Fibroblast of mammary gland (primary cell): ENCODE measurements around the gene SEC14L1.
"Not testable (repeated sequence)": the region's sequence is repeated elsewhere in the genome, so short reads cannot be mapped to it uniquely, and the experiment has no call there.

Source experiments
- DNase-seq: peaks from one replicate; pipeline ENCODE4 v3.0.0-alpha.2; 2010; ENCODE audit warnings: low read depth
- H3K4me3 ChIP-seq: 2 replicates; pipeline ENCODE4 v1.5.1; 2011; ENCODE audit warnings: low read depth, mild to moderate bottlenecking, low read length, moderate library complexity; ENCODE audit not compliant: control insufficient read depth
- TF ChIP-seq, protein P1 (sequence below): conservative IDR thresholded peaks from 2 replicates; pipeline ENCODE4 v1.5.1; 2011; ENCODE audit warnings: low read depth, low read length, inconsistent platforms; ENCODE audit not compliant: control insufficient read depth, insufficient read depth

SEC14L1 gene

DNA sequence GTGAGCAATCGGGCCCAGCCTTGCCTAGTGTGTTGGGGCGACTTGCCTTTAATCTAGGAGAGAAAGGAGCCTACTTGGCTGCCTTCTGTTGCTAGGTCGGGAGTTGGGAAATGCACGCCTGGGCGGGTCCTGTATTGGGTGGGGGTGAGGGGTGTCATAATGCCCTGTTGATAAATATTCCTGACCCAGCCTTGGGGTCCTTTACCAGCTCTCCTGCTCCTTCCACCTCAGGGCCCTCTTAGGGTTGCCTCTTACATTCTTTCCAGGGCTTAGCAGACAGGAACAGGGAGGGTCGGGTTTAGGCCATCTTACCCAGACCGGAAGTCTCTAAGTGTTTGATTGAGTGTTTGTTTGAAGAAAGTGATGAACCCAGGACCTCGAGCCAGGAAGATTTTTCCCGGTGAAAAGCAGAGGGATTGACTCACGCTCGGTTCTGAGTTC, 112.9 kb downstream of the SEC14L1 start:
- H3K4me3 ChIP-seq: no peak overlapping the region
- peak; percentile 23 for DNase-seq
- TF ChIP-seq, protein P1, sequence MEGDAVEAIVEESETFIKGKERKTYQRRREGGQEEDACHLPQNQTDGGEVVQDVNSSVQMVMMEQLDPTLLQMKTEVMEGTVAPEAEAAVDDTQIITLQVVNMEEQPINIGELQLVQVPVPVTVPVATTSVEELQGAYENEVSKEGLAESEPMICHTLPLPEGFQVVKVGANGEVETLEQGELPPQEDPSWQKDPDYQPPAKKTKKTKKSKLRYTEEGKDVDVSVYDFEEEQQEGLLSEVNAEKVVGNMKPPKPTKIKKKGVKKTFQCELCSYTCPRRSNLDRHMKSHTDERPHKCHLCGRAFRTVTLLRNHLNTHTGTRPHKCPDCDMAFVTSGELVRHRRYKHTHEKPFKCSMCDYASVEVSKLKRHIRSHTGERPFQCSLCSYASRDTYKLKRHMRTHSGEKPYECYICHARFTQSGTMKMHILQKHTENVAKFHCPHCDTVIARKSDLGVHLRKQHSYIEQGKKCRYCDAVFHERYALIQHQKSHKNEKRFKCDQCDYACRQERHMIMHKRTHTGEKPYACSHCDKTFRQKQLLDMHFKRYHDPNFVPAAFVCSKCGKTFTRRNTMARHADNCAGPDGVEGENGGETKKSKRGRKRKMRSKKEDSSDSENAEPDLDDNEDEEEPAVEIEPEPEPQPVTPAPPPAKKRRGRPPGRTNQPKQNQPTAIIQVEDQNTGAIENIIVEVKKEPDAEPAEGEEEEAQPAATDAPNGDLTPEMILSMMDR: no peak

DNA sequence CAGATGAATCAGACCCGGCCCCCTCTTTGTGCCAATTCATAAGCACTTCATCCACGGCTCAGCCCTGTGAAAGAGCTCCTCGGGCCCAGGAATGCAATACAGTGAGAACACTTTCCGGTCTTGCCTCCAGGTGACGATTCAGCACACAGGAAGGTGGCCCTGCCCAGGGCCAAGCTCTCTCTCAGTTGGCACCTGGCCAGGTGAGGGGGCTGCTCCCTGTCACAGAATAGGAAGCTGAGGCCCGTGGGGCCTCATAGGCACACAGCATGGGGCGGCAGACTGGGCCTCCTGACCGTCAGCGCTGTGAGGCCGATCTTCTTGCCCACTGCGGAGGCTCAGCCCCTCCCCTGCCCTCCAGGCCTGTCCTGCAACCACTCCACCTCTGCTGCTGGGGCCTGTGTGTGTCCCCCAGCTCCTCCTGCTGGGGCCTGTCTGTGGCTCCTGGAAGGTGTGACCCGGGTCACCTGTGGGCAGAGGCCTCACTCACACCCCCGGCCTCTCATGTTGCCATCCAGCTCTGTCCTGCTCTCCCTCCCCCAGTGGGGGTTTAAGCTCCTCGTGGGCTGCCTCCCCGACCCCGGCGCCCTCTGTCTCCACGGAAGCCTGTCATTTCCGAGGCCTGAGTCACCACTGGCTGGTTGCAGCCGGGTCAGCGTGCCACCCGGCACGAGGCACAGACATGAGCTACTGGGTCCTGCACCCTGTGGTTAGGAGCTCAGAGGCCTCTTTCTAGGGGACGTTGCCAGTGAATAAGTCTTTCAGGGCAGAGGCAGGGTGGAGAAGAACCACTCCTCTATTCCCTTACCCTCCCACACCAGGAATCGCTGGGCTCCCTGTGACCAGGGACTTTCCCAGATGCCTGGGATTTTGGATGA, 114.4 kb downstream of the SEC14L1 start:
- peak; percentile 62 for DNase-seq
- H3K4me3 ChIP-seq: no peak overlapping the region
- TF ChIP-seq, protein P1: no peak

DNA sequence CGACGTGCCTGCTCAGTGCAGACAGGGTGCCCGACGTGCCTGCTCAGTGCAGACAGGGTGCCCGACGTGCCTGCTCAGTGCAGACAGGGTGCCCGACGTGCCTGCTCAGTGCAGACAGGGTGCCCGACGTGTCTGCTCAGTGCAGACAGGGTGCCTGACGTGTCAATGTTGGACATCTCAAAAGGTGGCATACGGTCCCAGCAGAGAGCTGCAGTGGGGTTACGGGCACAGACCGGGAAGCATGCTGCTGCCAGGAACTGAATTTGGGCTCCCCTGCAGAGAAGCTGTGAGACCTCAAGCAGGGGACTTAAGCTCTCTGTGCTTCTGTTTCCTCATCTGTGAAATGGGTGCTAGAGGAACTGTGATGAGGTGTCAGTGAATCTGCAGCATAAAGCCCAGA, 115.2 kb downstream of the SEC14L1 start:
- not testable (repeated sequence) for H3K4me3 ChIP-seq

DNA sequence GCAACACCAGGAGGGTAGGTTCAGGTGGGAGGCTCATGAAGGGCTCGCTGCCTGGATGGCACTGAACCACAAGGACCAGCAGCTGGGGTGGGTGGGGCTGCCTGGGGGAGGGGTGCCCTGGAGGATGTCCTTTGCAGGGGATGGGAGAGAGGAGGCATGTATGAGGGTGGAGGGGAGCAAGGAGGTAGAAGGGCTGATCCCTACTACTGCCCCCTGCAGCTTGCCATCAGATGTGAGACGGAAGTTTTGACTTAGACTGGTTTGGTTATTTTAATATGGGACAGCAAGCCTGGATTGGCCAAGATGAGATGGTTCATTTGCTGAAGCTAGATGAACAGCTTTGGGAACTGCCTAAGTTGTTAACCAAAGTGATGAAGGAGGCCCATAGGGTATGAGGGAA, 115.9 kb downstream of the SEC14L1 start:
- DNase-seq: no peak
- TF ChIP-seq, protein P1: no peak
- no peak overlapping the region for H3K4me3 ChIP-seq

More for the DNA sequence above, 115.2 kb downstream of the SEC14L1 start:
- not testable (repeated sequence) for DNase-seq

DNA sequence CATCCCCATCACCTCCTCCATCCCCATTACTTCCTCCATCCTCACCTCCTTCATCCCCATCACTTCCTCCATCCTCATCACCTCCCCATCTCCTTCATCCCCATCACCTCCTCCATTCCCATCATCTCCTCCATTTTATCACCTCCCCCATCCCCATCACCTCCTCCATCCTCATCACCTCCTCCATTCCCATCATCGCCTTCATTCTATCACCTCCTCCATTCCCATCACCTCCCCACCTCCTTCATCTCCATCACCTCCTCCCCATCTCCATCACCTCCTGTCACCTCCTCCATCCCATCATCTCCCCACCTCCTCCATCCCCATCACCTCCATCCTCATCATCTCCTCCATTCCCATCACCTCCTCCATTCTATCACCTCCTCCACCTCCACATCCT, 116.4 kb downstream of the SEC14L1 start:
- TF ChIP-seq, protein P1: no peak
- DNase-seq: no peak
- no peak overlapping the region for H3K4me3 ChIP-seq

DNA sequence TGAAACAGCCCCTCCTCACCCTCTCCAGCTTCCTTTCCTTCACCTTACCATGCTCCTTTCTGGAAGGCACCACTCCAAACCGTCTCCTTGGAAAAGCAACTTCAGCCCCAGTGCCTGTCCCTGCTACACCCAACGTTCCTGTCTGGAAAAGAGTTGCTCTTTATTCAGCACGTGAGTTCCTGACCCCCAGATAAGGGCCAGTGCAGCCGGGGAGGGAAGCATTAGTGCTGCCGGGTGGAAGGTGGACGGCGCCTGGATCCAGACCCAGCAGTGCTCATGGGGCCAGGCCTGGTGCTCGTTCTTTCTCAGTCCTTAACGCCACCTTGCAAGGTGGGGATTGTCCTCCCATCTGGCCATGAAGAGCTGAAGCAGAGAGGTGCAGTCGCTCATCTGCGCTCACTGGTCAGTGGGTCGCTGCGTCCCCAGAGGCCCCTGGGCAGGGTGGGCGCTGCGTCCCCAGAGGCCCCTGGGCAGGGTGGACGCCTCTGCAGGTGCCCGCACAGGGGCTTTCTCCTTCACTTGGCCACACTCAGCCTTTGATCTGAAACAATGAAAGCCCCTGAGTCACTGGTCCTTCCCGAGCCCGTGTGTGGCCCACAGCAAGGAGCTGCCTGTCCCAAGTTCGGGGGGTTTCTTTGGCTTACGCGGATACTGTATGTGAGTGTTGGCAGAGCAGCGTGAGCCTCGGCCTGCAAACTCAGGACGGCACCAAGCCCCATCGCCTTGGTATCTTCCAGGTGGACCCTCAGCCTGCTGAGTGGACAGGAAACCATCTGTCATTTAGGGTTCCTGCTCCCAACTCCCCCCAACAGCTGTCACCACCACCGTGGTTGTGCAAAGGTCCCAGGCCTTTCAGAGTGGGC, 117.1 kb downstream of the SEC14L1 start:
- no peak overlapping the region for H3K4me3 ChIP-seq
- TF ChIP-seq, protein P1: no peak
- DNase-seq: no peak

DNA sequence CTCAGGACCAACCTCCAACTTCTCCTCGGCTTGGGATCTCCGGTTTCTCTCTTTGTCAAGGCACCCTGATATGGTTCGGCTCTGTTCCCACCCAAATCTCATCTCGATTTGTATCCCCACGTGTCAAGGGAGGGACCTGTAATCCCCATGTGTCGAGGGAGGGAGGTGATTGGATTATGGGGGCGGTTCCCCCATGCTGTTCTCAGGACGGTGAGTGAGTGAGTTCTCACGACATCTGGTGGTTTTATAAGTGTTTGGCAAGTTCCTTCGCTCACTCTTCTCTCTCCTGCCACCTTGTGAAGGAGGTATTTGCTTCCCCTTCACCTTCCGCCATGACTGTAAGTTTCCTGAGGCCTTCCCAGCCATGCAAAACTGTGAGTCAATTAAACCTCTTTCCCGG, 117.9 kb downstream of the SEC14L1 start:
- TF ChIP-seq, protein P1: no peak
- no peak overlapping the region for H3K4me3 ChIP-seq
- DNase-seq: no peak
